Fibroblast of villous mesenchyme (primary cell): ENCODE data around the gene ASTN2. TPM values are rescaled to one million over a fixed set of nuclear protein-coding genes. Genes with fewer than 3 reads are reported as not detected.

Source experiments
- DNase-seq: peaks from one replicate; pipeline ENCODE4 v3.0.0-alpha.2; 2010; ENCODE audit warnings: low read depth
- H3K4me3 ChIP-seq: 2 replicates; pipeline ENCODE4 v1.5.1; 2011; ENCODE audit warnings: low read depth, mild to moderate bottlenecking, low read length
- small RNA-seq: library from RNA; depleted of rRNA; stranded (forward); fragments of <200 nt; gene quantifications from one replicate; pipeline ENCODE3, GENCODE V24; 2012
- total RNA-seq: library from RNA; depleted of rRNA; stranded (reverse); fragments of >200 nt; gene quantifications from 2 replicates; pipeline ENCODE4 v1.2.3, GENCODE V29; 2012
- TF ChIP-seq, protein P1 (sequence below): IDR thresholded peaks from 2 replicates; pipeline ENCODE4 v1.5.1; 2012; ENCODE audit warnings: low read depth, mild to moderate bottlenecking, low read length; ENCODE audit not compliant: insufficient read depth

Gene ASTN2
- total RNA-seq, 1 donor, result 5.6 TPM

DNA sequence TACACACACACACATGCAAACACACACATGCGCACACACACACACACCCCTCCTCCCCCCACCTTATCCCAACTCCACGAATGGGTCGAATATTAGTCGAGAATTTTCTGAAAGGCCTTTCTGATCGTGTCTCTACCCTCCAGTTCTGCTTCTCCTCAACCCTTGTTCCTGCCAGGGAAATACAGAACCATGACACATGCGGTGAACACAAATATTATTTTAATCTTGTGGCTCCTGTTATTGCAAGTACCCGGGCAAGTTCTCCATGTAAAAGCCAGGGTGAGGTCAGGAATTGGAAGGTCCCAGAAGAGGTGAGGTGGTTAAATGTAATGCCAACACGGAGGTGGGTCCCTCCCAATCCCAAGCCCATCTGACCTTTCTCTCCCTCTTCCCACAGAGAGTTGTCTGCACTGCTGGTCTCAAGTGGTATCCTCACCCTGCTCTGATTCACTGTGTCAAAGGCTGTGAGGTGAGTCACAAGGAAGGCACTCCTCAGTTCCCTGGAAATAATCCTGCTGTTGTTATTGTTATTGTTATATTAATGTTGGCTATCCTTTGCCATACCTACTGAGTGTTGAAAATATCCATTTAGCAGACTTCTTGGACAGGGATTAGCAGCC lies 1037.6 kb downstream of the ASTN2 start:
- peak; percentile 68 for DNase-seq
- no peak overlapping the region for H3K4me3 ChIP-seq
- TF ChIP-seq, protein P1, sequence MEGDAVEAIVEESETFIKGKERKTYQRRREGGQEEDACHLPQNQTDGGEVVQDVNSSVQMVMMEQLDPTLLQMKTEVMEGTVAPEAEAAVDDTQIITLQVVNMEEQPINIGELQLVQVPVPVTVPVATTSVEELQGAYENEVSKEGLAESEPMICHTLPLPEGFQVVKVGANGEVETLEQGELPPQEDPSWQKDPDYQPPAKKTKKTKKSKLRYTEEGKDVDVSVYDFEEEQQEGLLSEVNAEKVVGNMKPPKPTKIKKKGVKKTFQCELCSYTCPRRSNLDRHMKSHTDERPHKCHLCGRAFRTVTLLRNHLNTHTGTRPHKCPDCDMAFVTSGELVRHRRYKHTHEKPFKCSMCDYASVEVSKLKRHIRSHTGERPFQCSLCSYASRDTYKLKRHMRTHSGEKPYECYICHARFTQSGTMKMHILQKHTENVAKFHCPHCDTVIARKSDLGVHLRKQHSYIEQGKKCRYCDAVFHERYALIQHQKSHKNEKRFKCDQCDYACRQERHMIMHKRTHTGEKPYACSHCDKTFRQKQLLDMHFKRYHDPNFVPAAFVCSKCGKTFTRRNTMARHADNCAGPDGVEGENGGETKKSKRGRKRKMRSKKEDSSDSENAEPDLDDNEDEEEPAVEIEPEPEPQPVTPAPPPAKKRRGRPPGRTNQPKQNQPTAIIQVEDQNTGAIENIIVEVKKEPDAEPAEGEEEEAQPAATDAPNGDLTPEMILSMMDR, result no peak

Small RNA genes lying within 50 kb of the gene (small RNA-seq; reads per million reads assigned to genes)
- not detected for gene SNORA70C
